ENCODE results near the gene CCNF.
"Not testable (repeated sequence)": the region's sequence is repeated elsewhere in the genome, so short reads cannot be mapped to it uniquely, and the experiment has no call there.

Gene CCNF

GRCh38 chr16:2429771-2430663 is 770 bp downstream of the CCNF start:
- DNase-seq: peak in 2 of 6 experiments; percentile 26 to 41

GRCh38 chr16:2432286-2432685 is 3.0 kb downstream of the CCNF start:
- DNase-seq: no peak

GRCh38 chr16:2432801-2433505 is 3.7 kb downstream of the CCNF start:
- DNase-seq: no peak

GRCh38 chr16:2435236-2435635 is 6.0 kb downstream of the CCNF start:
- not testable (repeated sequence) for DNase-seq

- DNase-seq: no peak
These were observed 6.9 kb downstream of the CCNF start for GRCh38 chr16:2436110-2436509.

GRCh38 chr16:2437032-2437790 is 8.0 kb downstream of the CCNF start:
- no peak for DNase-seq

GRCh38 chr16:2438121-2438520 is 8.9 kb downstream of the CCNF start:
- no peak for DNase-seq

GRCh38 chr16:2439598-2439997 is 10.4 kb downstream of the CCNF start:
- no peak for DNase-seq

GRCh38 chr16:2441143-2441804 is 12.0 kb downstream of the CCNF start:
- not testable (repeated sequence) for DNase-seq

GRCh38 chr16:2443555-2443954 is 14.3 kb downstream of the CCNF start:
- DNase-seq: no peak

- no peak for DNase-seq
These were observed 18.8 kb downstream of the CCNF start for GRCh38 chr16:2447920-2448583.

- DNase-seq: no peak
These were observed 19.9 kb downstream of the CCNF start for GRCh38 chr16:2449118-2449517.

GRCh38 chr16:2450535-2450934 is 21.3 kb downstream of the CCNF start:
- no peak for DNase-seq

- no peak for DNase-seq
These were observed 21.7 kb downstream of the CCNF start for GRCh38 chr16:2450975-2451381.

GRCh38 chr16:2451851-2452320 is 22.6 kb downstream of the CCNF start:
- DNase-seq: no peak

- no peak for DNase-seq
These were observed 23.4 kb downstream of the CCNF start for GRCh38 chr16:2452650-2453049.

GRCh38 chr16:2455081-2455845 is 26.0 kb downstream of the CCNF start:
- DNase-seq: no peak

GRCh38 chr16:2456551-2457153 is 27.4 kb downstream of the CCNF start:
- DNase-seq: no peak

- DNase-seq: no peak
These were observed 28.0 kb downstream of the CCNF start for GRCh38 chr16:2457267-2457666.

- no peak for DNase-seq
These were observed 28.7 kb downstream of the CCNF start for GRCh38 chr16:2457946-2458345.

All from stimulated activated naive CD4-positive, alpha-beta T cell (primary cell).